Iris pigment epithelial cell (primary cell): ENCODE results near the gene SPATA17.

Source experiments
- DNase-seq: peaks from one replicate; pipeline ENCODE4 v3.0.0-alpha.2; 2011; ENCODE audit warnings: low read depth

The SPATA17 gene

DNA sequence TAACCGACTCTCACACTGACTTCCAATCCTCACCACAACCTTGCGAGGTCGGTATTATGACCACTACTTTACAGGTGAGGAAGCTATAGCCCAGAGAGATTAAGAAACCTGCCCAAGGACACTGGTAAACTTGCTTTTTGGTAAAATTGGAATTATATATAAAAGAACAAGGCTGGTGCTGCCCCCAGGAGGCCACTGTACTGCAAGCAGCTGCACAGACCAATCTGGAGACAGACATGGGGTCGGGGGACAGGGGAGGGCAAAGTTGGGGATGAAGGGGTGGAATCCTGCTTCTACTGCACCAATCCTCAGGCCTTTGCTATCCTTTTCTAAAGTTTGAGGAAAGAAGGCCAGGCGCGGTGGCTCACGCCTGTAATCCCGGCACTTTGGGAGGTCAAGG lies 280.8 kb downstream of the SPATA17 start:
- DNase-seq, result no peak

DNA sequence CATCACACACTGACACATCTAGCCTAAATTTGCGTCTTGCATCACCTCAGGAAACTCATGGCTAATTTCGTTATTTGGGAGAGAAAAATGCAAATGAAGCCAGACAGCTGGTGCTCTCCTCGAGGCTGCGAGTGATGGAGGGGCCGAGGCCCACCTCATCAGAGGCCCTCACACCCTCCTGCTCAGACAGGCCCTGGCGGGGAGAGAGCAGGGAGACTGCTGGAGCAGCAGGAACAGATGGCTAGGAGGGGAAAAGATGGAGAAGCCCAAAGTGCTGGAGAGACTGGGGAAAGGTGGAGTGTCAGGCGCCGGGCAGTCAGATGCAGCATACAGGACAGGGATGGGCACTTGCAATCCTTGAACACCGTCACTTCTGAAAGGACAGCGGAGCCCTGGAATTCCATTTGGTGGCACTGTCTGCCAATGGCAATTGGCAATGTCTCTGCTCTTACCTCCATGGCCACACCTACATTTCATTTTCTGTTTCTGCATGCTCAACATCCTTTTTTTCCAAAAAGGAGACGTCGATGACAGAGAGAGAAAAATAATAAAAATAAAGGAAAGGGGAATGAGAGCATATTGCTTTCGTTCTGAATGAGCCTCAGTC lies 286.2 kb downstream of the SPATA17 start:
- DNase-seq, result no peak

DNA sequence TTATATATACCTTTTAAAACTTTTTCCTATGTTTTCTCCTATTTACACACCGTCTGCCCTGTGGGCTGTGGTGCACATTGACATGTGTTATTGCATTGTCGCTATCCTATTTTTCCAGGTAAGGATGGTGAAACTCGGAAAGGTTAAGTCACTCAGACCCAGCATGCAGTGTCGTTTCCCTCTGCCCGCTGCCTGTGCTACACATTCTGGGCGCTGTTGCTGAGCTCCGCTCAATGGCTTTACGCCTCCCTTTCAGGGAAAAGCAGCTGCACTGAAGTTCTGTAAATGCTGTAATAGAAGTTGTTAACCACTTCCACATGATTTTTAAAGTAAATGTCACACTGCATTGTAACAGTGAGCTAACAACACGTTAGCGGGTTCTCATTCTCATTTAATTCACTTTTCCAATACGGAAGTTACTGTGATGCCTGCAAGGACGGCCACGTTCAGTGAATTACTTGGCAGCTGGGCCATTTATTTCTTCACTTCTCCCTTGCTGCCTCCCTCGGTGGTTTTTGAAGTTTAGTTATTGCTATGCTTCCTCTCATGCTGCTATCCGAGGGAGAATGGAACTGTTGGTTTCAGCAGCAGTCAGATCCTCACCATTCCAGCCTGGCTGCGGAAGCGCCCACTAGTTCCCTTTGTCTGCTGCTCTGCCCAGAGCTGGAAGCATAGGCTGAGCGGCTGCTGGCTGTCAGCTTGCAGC lies 288.7 kb downstream of the SPATA17 start:
- no peak for DNase-seq
